ENCODE data around the gene PAM.
A peak's percentile ranks its signal among the peaks of the same experiment; 100 is the strongest.

The PAM gene

DNA sequence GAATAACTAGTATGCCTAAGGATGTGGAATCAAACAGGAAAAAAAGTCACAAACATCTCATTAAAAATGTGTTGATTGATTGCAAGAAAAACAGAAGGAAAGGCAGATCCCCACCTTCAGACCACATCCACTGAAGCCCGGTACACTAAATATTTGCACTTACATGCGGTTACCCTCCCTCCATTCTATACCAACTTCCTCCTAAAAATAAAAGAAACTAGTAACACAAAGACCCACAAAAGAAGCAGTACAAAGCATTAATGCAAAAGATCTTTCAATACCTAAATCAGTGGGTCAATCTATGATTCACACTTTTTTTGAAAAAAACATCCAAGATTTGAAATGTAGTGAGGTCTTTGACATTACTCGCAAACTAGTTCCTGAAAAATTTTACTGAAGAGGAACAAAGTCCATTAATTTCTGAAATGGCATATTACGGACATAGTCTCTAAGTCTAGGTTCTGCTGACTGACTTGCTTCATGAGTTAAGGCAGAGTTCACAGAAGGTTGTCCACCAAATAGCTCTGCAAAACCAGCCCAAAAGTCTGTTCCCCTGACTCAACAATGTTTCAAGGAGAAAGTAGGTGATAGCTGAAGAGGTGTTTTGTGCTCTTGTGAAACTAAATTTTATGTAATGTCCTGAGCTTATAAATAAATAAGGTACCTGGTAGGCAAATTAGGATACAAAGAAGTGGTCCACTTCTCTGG lies 100.7 kb downstream of the PAM start:
- peak; percentile 56 for ATAC-seq

DNA sequence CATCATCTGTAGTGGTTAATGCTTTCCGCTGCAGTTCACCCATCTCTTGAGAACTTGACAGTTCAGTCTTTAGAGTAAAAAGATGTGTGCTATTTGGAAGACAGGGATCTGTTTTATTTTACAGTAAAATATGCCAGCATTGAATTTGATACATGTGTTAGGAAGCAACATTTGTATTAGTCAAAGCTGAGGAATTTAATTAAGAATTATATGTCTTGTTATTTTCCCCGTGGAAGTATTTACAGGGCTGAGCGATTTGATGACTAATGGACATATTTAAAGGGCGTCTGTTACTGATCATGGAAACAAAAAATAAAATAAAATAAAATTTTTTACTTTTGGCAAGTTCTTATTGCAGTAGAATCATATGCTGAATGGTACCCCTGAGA lies 101.3 kb downstream of the PAM start:
- peak; percentile 79 for ATAC-seq
- TF ChIP-seq CSRNP3 (CRISPR knock-in tag; IDR thresholded peaks at IDR 0.05) (peak; percentile 78; the same call in 1 of the 2 replicates), BACH2 (CRISPR knock-in tag; IDR thresholded peaks at IDR 0.05; ENCODE audit: borderline replicate concordance) (no peak), TCF4 (CRISPR knock-in tag; IDR thresholded peaks at IDR 0.05; ENCODE audit: borderline replicate concordance) (no peak; the same call in 1 of the 2 replicates), OSR1 (CRISPR knock-in tag; IDR thresholded peaks at IDR 0.05) (no peak), ZNF70 (CRISPR knock-in tag; IDR thresholded peaks at IDR 0.05) (no peak), ZFP30 (CRISPR knock-in tag; IDR thresholded peaks at IDR 0.05) (no peak), GLIS3 (CRISPR knock-in tag; IDR thresholded peaks at IDR 0.05) (no peak; the same call in 1 of the 2 replicates), TOX (CRISPR knock-in tag; IDR thresholded peaks at IDR 0.05; ENCODE audit: borderline replicate concordance) (peak; percentile 99), ZC3H10 (CRISPR knock-in tag; IDR thresholded peaks at IDR 0.05) (peak; percentile 96), RARB (CRISPR knock-in tag; IDR thresholded peaks at IDR 0.05) (peak; percentile 95)
- TF ChIP-seq, protein P1, sequence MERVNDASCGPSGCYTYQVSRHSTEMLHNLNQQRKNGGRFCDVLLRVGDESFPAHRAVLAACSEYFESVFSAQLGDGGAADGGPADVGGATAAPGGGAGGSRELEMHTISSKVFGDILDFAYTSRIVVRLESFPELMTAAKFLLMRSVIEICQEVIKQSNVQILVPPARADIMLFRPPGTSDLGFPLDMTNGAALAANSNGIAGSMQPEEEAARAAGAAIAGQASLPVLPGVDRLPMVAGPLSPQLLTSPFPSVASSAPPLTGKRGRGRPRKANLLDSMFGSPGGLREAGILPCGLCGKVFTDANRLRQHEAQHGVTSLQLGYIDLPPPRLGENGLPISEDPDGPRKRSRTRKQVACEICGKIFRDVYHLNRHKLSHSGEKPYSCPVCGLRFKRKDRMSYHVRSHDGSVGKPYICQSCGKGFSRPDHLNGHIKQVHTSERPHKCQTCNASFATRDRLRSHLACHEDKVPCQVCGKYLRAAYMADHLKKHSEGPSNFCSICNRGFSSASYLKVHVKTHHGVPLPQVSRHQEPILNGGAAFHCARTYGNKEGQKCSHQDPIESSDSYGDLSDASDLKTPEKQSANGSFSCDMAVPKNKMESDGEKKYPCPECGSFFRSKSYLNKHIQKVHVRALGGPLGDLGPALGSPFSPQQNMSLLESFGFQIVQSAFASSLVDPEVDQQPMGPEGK (CRISPR knock-in tag; IDR thresholded peaks at IDR 0.05; ENCODE audit: borderline replicate concordance): peak; percentile 94
- TF ChIP-seq, protein P2, sequence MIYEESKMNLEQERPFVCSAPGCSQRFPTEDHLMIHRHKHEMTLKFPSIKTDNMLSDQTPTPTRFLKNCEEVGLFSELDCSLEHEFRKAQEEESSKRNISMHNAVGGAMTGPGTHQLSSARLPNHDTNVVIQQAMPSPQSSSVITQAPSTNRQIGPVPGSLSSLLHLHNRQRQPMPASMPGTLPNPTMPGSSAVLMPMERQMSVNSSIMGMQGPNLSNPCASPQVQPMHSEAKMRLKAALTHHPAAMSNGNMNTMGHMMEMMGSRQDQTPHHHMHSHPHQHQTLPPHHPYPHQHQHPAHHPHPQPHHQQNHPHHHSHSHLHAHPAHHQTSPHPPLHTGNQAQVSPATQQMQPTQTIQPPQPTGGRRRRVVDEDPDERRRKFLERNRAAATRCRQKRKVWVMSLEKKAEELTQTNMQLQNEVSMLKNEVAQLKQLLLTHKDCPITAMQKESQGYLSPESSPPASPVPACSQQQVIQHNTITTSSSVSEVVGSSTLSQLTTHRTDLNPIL (CRISPR knock-in tag; IDR thresholded peaks at IDR 0.05; ENCODE audit: low read depth): peak; percentile 91

More for the DNA sequence above, 100.7 kb downstream of the PAM start:
- TF ChIP-seq, protein P3, sequence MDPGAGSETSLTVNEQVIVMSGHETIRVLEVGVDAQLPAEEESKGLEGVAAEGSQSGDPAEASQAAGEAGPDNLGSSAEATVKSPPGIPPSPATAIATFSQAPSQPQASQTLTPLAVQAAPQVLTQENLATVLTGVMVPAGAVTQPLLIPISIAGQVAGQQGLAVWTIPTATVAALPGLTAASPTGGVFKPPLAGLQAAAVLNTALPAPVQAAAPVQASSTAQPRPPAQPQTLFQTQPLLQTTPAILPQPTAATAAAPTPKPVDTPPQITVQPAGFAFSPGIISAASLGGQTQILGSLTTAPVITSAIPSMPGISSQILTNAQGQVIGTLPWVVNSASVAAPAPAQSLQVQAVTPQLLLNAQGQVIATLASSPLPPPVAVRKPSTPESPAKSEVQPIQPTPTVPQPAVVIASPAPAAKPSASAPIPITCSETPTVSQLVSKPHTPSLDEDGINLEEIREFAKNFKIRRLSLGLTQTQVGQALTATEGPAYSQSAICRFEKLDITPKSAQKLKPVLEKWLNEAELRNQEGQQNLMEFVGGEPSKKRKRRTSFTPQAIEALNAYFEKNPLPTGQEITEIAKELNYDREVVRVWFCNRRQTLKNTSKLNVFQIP (CRISPR knock-in tag; IDR thresholded peaks at IDR 0.05; ENCODE audit: borderline replicate concordance, low read depth): no peak
- TF ChIP-seq ZFP30 (CRISPR knock-in tag; IDR thresholded peaks at IDR 0.05) (no peak), TSHZ2 (CRISPR knock-in tag; IDR thresholded peaks at IDR 0.05) (no peak), ZNF70 (CRISPR knock-in tag; IDR thresholded peaks at IDR 0.05) (no peak), ESRRG (CRISPR knock-in tag; IDR thresholded peaks at IDR 0.05) (no peak), CSRNP3 (CRISPR knock-in tag; IDR thresholded peaks at IDR 0.05) (no peak), RARB (CRISPR knock-in tag; IDR thresholded peaks at IDR 0.05) (no peak), ARNTL (CRISPR knock-in tag; IDR thresholded peaks at IDR 0.05; ENCODE audit: borderline replicate concordance, low read depth) (no peak), ZNF8 (CRISPR knock-in tag; IDR thresholded peaks at IDR 0.05) (no peak), SNAI2 (CRISPR knock-in tag; IDR thresholded peaks at IDR 0.05) (no peak), ZC3H10 (CRISPR knock-in tag; IDR thresholded peaks at IDR 0.05) (no peak)
- TF ChIP-seq, protein P1 (CRISPR knock-in tag; IDR thresholded peaks at IDR 0.05; ENCODE audit: borderline replicate concordance): no peak

Data from SK-N-SH treated with all-trans-retinoic acid at 6 μM for 48 hours (cell line).